HEK293 (cell line): Measurements from ENCODE around the gene OR9I1.

Source experiments
- HOXC10 ChIP-seq: sonication (generic); formaldehyde crosslinking; IDR thresholded peaks from 2 replicates; pipeline ENCODE4 v1.8.1; 2023; ENCODE audit warnings: mild to moderate bottlenecking, missing genetic modification reagents
- YY1 ChIP-seq: fragments of 450-650 bp; formaldehyde crosslinking; IDR thresholded peaks from 2 replicates; pipeline ENCODE4 v1.5.1; 2018; ENCODE audit warnings: missing biosample characterization, missing genetic modification characterization
- YY2 ChIP-seq: fragments of 450-650 bp; formaldehyde crosslinking; IDR thresholded peaks from 2 replicates; pipeline ENCODE4 v1.5.1; 2016; ENCODE audit warnings: missing biosample characterization, missing genetic modification characterization
- ZNF10 ChIP-seq: fragments of 450-650 bp; formaldehyde crosslinking; IDR thresholded peaks from 2 replicates; pipeline ENCODE4 v1.5.1; 2017; ENCODE audit warnings: missing biosample characterization, missing genetic modification characterization
- ZNF274 ChIP-seq, 2 experiments: fragments of 200-500 bp in 1 of 2; fragments of 450-650 bp in 1 of 2; sonication (Bioruptor generic) in 1 of 2; formaldehyde crosslinking in 1 of 2; IDR thresholded peaks; 2 replicates each; pipeline versions ENCODE4 v1.5.1 to v1.6.1; 2014 to 2016; ENCODE audit warnings: borderline replicate concordance in 1 of 2, inconsistent platforms in 1 of 2, low read length in 1 of 2, missing biosample characterization in 1 of 2, missing genetic modification characterization in 1 of 2
- ZNF302 ChIP-seq: fragments of 450-650 bp; formaldehyde crosslinking; IDR thresholded peaks from 2 replicates; pipeline ENCODE4 v1.5.1; 2016; ENCODE audit warnings: missing biosample characterization, missing genetic modification characterization, low read depth
- ZNF311 ChIP-seq: fragments of 450-650 bp; formaldehyde crosslinking; IDR thresholded peaks from 2 replicates; pipeline ENCODE4 v1.5.1; 2017; ENCODE audit warnings: missing biosample characterization, missing genetic modification characterization, borderline replicate concordance
- ZNF324 ChIP-seq: fragments of 450-650 bp; formaldehyde crosslinking; IDR thresholded peaks from 2 replicates; pipeline ENCODE4 v1.5.1; 2016; ENCODE audit warnings: missing biosample characterization, missing genetic modification characterization
- ZNF558 ChIP-seq: fragments of 450-650 bp; formaldehyde crosslinking; IDR thresholded peaks from 2 replicates; pipeline ENCODE4 v1.5.1; 2016; ENCODE audit warnings: missing biosample characterization, missing genetic modification characterization
- ZNF610 ChIP-seq: fragments of 450-650 bp; formaldehyde crosslinking; IDR thresholded peaks from 2 replicates; pipeline ENCODE4 v1.5.1; 2016; ENCODE audit warnings: missing biosample characterization, missing genetic modification characterization, borderline replicate concordance
- TF ChIP-seq, protein P1 (sequence below): fragments of 450-650 bp; formaldehyde crosslinking; IDR thresholded peaks from 2 replicates; pipeline ENCODE4 v1.5.1; 2016; ENCODE audit warnings: missing biosample characterization, missing genetic modification characterization

DNA sequence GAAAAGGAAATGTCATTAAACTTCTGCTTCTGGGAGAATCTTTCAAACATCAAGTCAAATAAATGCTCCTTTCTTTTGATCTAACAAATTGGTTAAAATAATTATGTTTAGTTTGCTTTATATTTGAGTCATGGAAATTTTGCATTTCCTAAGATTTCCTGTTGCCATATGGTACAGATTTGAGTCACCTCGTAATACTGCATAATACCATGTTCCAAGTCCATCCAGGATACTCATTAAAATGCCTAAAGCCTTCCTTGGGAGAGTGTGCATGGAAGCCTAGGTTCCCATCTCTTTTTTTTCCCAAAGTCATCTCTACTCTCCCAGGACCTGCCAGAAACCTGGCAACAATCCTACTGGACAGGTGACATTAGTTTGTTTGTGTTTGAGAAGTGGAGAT is 4.2 kb downstream of the OR9I1 start:
- TF ChIP-seq ZNF610 (tag by site-specific recombination) = no peak
- TF ChIP-seq, protein P1, sequence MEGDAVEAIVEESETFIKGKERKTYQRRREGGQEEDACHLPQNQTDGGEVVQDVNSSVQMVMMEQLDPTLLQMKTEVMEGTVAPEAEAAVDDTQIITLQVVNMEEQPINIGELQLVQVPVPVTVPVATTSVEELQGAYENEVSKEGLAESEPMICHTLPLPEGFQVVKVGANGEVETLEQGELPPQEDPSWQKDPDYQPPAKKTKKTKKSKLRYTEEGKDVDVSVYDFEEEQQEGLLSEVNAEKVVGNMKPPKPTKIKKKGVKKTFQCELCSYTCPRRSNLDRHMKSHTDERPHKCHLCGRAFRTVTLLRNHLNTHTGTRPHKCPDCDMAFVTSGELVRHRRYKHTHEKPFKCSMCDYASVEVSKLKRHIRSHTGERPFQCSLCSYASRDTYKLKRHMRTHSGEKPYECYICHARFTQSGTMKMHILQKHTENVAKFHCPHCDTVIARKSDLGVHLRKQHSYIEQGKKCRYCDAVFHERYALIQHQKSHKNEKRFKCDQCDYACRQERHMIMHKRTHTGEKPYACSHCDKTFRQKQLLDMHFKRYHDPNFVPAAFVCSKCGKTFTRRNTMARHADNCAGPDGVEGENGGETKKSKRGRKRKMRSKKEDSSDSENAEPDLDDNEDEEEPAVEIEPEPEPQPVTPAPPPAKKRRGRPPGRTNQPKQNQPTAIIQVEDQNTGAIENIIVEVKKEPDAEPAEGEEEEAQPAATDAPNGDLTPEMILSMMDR = no peak
- TF ChIP-seq ZNF324 (tag by site-specific recombination) = no peak
- TF ChIP-seq ZNF10 (tag by site-specific recombination) = no peak
- no peak for TF ChIP-seq ZNF274 (IDR thresholded peaks at IDR 0.05; ENCODE audit: low read length)
- no peak for TF ChIP-seq ZNF274 (tag by site-specific recombination; IDR thresholded peaks at IDR 0.05; ENCODE audit: borderline replicate concordance)
- no peak for TF ChIP-seq ZNF302 (tag by site-specific recombination)
- no peak for TF ChIP-seq ZNF558 (tag by site-specific recombination)
- TF ChIP-seq ZNF311 = no peak
- TF ChIP-seq HOXC10 (CRISPR knock-in tag) = no peak
- no peak for TF ChIP-seq YY1 (tag by site-specific recombination)
- TF ChIP-seq YY2 (tag by site-specific recombination) = no peak
